ENCODE results near the gene ARID1B. TPM values are rescaled to one million over a fixed set of nuclear protein-coding genes. Genes with fewer than 3 reads are reported as not detected.

The ARID1B gene
- total RNA-seq, 1 experiment from 2014 or later, result 86.3 TPM

DNA sequence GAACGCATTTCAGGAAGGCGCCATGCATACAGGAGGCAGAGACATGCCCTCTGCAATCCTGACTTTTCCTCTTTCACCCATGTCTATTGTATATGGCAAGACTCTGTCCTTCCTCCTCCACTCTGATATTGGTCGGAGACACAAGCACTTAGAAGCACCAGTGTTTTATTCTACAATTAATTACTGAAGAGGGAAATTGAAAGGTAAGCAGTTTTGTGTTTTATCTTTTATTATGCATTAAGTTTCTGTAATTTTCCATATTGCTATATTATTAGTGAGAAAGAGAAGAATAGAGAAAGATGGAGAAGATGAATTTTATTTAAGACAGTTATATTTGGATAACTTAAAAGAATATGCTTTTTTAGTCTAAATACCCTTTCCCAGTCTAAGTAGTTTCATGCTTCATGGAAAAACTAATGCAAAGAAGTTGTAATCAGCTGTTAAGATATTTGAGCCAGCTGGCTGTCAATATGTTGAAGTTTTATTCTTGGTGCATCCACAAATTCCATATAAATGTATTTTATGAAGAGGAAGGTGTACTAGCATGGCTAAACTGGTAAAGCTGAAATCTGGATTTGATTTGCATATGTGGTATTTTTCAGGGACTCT, 13.6 kb downstream of the ARID1B start:
- DNase-seq (ENCODE audit: low spot score), result no peak
- Histone ChIP-seq H3K27ac (ENCODE audit: low read depth, low read length, poor library complexity, severe bottlenecking) (no peak overlapping the region), H3K27me3 (replicated peaks; ENCODE audit: insufficient read depth, low read depth, low read length, poor library complexity) (no peaks in the 10 kb centered on the region), H3K4me3 (ENCODE audit: low read depth, low read length, poor library complexity, severe bottlenecking) (no peak overlapping the region), H3K36me3 (ENCODE audit: insufficient read depth, low read length, poor library complexity, severe bottlenecking) (no peaks in the 10 kb centered on the region), H3K9me3 (ENCODE audit: low read depth, low read length, poor library complexity, severe bottlenecking) (no peaks in the 10 kb centered on the region), H3K4me1 (ENCODE audit: insufficient read depth, low read length, poor library complexity, severe bottlenecking) (peaks cover 33% of the 10 kb centered on the region)
- no peak for TF ChIP-seq EZH2 (IDR thresholded peaks at IDR 0.05; ENCODE audit: borderline replicate concordance, low read depth, low read length, poor library complexity, severe bottlenecking)
- TF ChIP-seq, protein P1, sequence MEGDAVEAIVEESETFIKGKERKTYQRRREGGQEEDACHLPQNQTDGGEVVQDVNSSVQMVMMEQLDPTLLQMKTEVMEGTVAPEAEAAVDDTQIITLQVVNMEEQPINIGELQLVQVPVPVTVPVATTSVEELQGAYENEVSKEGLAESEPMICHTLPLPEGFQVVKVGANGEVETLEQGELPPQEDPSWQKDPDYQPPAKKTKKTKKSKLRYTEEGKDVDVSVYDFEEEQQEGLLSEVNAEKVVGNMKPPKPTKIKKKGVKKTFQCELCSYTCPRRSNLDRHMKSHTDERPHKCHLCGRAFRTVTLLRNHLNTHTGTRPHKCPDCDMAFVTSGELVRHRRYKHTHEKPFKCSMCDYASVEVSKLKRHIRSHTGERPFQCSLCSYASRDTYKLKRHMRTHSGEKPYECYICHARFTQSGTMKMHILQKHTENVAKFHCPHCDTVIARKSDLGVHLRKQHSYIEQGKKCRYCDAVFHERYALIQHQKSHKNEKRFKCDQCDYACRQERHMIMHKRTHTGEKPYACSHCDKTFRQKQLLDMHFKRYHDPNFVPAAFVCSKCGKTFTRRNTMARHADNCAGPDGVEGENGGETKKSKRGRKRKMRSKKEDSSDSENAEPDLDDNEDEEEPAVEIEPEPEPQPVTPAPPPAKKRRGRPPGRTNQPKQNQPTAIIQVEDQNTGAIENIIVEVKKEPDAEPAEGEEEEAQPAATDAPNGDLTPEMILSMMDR (conservative IDR thresholded peaks at IDR 0.05; ENCODE audit: low read depth, low read length), result no peak
- ChIA-PET CTCF (no interaction called here), POLR2A (ENCODE audit: low non-redundant PET) (no interaction called here)
- no TSS peak for BruUV-seq (replicated peaks)
- intact Hi-C loops (cut with micrococcal nuclease; ENCODE audit: unreplicated experiment), result no loop called here

DNA sequence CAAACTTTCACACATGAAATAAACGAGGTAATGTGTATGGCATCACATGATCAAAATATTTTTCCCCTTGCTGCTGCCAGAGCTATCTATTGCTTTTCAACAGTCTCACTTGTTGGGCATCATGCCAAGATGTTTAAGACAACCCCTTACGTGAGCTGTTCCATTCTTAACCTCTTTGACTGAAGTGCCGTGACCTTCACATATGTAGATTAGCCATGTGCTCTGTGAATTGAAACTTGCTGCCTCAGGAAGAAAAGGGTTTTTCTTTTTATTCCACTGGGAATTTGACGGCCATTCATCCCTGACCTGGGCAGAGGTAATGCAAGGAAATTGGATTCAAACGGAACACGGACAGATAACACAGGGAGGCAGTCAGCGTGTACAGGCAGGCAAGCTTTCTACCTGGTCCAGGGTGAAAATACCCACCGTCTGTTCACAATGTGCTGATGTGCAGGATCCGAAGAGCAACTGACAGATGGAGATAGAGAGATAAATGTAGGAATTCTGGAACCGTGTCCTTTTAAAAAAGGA, 14.2 kb downstream of the ARID1B start:
- H3K27ac ChIP-seq (ENCODE audit: low read depth, low read length, poor library complexity, severe bottlenecking), result no peak overlapping the region
- no peaks in the 10 kb centered on the region for H3K36me3 ChIP-seq (ENCODE audit: insufficient read depth, low read length, poor library complexity, severe bottlenecking)
- intact Hi-C loops (cut with micrococcal nuclease; ENCODE audit: unreplicated experiment), result no loop called here
- no peaks in the 10 kb centered on the region for H3K27me3 ChIP-seq (replicated peaks; ENCODE audit: insufficient read depth, low read depth, low read length, poor library complexity)
- H3K4me3 ChIP-seq (ENCODE audit: low read depth, low read length, poor library complexity, severe bottlenecking), result no peak overlapping the region
- ChIA-PET CTCF (no interaction called here), POLR2A (ENCODE audit: low non-redundant PET) (interaction anchor here (0.6 kb wide), 1 partner anchor 8 kb away, joined by 5 read pairs; no protein-coding TSS in a partner anchor)
- peaks cover 33% of the 10 kb centered on the region for H3K4me1 ChIP-seq (ENCODE audit: insufficient read depth, low read length, poor library complexity, severe bottlenecking)
- BruUV-seq (replicated peaks), result no TSS peak
- no peaks in the 10 kb centered on the region for H3K9me3 ChIP-seq (ENCODE audit: low read depth, low read length, poor library complexity, severe bottlenecking)
- peak; percentile 52 for DNase-seq (ENCODE audit: low spot score)
- TF ChIP-seq EZH2 (IDR thresholded peaks at IDR 0.05; ENCODE audit: borderline replicate concordance, low read depth, low read length, poor library complexity, severe bottlenecking), result no peak
- TF ChIP-seq, protein P1 (conservative IDR thresholded peaks at IDR 0.05; ENCODE audit: low read depth, low read length), result no peak

DNA sequence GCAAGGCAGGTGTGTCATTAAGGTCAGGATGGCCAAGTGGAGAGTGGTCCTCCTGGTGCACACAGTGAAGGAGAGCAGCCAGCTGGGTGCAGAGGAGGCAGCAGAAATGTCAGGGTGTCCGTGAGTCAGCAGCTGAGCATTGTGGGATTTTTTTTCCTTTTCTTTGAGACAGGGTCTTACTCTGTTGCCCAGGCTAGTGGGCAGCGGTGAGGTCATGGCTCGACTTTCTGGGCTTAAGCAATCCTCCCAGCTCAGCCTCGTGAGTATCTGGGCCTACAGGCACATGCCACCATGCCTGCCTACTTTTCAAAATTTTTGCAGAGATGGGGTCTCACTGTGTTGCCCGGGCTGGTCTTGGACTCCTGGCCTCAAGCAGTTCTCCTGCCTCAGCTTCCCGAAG, 16.0 kb downstream of the ARID1B start:
- no peak overlapping the region for H3K4me3 ChIP-seq (ENCODE audit: low read depth, low read length, poor library complexity, severe bottlenecking)
- no peak for TF ChIP-seq EZH2 (IDR thresholded peaks at IDR 0.05; ENCODE audit: borderline replicate concordance, low read depth, low read length, poor library complexity, severe bottlenecking)
- TF ChIP-seq, protein P1 (conservative IDR thresholded peaks at IDR 0.05; ENCODE audit: low read depth, low read length), result no peak
- DNase-seq (ENCODE audit: low spot score), result no peak
- H3K27ac ChIP-seq (ENCODE audit: low read depth, low read length, poor library complexity, severe bottlenecking), result no peak overlapping the region
- CTCF ChIA-PET, result no interaction called here
- peaks cover 22% of the 10 kb centered on the region for H3K4me1 ChIP-seq (ENCODE audit: insufficient read depth, low read length, poor library complexity, severe bottlenecking)
- intact Hi-C loops (cut with micrococcal nuclease; ENCODE audit: unreplicated experiment), result no loop called here
- BruUV-seq (replicated peaks), result no TSS peak
- H3K9me3 ChIP-seq (ENCODE audit: low read depth, low read length, poor library complexity, severe bottlenecking), result no peaks in the 10 kb centered on the region
- no peaks in the 10 kb centered on the region for H3K27me3 ChIP-seq (replicated peaks; ENCODE audit: insufficient read depth, low read depth, low read length, poor library complexity)
- POLR2A ChIA-PET (ENCODE audit: low non-redundant PET), result no interaction called here
- no peaks in the 10 kb centered on the region for H3K36me3 ChIP-seq (ENCODE audit: insufficient read depth, low read length, poor library complexity, severe bottlenecking)
